CD4-positive, alpha-beta T cell treated with Interleukin-4 for 1 hour (primary cell): ENCODE results near the gene FBXL15.
A peak's percentile ranks its signal among the peaks of the same experiment; 100 is the strongest.

Experiments used
- DNase-seq, 2 donors: peaks; one replicate each; pipeline ENCODE4 v3.0.0-alpha.2; 2020 to 2022

FBXL15 gene

DNA sequence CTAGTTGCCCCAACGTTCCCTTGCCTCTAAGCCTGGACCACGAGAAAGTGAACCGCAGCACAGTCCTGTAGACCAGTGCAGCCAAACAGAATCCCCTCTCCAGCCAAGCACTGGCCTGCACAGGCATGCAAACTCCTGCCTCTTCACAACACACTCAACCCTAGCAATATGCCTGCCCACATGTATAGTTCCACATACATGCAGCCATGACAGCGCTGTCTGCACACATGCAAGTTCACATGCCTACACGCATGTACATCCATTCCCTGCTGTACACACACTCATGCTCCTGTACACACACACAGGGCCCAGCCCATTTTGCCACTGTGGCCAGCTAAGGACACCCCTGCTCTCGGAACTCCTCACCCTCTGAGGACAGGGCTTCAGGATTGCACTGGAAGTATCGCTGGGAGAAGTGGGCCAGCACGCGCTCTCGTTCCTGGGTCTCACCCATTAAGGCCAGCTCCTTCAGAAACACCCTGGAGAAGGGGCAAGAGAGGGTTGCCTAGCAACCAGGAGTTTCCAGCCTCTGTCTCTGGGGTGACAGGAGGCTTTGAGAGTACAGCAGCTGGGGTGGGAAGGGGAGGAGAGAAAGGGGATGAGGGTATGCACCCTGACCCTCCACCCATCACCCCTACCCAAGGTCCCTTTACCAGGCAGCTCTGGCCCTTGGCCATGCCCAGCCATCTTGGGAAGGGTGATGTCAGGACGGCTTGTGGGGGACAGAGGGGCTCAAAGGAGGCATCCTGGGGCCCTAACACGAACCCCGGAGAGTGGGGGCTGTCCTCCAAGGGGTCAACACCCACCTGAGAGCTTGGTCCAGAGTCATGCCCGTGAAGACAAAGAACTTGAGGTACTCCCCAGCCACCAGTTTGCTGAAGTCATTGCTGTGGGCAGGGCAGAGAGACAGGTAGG is 9.0 kb upstream of the FBXL15 start:
- no peak for DNase-seq

DNA sequence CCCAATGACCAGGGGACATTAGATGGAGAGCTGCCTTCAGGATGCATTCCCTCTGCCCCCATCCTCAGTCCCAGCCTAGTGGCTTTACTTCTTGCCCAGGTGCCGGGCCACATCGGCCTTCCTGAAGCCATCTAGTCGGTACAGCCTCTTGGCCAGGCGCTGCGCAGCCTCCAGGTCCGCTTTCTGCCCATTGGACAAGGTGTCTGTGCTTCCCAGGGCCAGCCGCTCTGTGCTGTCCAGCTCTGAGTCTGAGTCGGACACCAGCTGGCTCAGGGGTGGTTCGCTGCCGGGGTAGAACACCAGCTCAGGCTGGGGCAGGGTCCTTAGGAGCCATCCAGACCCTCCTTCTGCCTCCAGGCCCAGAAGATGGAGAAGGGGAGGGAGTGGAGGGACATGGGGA is 8.3 kb upstream of the FBXL15 start:
- no peak for DNase-seq

DNA sequence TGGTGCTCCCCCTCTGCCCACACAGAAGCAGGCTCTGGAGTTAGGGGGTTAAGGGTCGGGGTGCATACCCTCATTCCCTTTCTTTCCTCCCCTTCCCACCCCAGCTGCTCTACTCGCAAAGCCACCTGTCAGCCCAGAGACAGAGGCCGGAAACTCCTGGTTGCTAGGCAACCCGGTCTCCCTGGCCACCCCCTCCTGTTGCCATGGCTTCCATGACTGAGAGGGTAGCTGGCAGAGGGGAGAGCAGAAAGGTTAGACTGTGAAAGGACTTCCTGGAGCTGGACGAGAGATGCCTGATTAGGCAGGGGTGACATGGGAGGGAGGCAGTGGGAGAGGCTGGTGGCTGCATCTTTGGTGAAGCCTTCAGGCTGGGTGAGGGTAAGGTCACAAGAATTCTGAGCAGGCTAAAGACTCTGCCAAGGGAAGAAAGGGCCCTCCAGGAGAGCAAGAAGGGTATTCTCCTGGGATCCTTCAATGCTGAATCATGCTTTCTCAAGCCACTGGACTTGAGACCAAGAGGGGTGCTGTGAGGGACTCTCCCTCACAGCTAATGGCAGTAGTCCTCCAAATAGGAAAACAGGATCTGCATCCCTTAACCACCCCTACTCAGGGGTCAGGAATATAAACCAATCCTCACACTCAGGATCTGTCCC is 7.5 kb upstream of the FBXL15 start:
- peak; percentile 46 to 58 for DNase-seq

DNA sequence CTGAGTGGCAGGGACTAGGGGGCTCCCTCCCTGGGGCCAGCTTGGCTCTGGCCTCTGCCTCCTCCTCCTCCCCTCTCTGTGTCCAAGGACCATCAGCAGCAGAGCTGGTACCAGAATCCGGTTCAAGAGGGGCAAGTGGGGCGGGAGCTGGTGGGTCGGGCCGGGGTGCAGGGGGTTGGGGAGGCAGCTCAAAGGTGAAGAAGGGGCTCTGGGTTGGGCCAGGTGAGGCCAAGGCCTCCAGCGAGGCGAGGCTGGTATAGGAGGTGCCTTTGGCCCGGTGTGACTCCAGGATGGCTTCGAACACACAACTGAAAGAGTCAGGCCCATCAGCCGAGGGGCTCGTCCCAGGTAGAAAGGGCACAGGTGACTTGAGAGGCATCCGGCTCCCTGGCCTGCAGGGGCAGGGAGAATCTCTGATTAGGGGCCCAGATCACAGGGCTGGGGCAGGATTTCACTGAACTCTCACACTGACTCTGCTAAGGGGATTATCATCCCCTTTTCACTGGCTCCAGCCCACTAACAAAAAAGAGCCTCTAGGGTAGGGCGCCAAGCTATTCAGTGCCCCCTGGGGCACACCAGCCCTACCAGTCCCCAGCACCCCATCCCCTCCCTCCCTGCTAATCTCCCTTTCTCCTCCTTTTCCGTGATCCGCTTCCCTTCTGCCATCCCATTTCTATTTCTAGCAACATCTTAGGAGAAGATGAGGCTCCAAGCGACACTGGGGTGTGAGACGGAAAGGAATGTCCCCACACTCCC is 6.7 kb upstream of the FBXL15 start:
- DNase-seq: no peak

DNA sequence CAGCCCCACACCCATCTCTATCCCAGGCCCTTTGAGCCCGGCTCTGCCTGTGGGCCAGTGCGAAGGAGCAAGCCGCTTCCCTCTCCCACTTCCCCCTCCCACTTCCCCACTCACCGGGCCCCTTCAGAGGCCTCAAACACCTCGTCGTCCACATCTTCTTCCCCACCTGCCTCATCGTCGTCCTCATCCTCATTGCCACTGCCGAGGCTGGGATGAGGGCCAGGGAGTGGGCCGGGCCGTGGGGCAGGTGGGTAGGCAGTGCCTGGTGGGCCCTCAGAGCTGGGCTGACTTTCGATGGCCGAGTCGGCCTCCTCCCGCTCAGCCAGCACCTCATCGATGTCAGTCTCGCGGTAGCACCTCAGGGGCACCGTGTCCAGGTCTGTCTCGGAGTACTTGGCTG is 5.9 kb upstream of the FBXL15 start:
- no peak for DNase-seq

DNA sequence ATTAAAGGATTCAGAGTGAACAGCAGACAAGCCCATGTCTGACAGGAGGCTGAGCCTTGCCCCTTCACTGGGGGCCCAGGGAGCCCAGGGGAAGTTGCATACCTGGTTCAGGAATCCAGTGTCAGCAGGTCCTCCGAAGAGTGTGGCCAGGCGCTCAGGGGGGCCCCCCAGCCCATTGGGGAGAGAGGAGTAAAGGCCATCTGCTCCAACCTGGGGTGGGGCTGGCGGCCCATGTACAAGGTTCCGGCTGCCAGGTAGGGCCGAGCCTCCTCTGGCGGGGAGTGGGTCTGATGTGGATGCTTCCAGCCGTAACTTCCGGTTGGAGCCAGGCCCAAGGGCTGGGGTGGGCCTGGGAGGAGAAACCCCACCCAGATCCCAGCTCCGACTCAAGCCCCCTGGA is 4.4 kb upstream of the FBXL15 start:
- DNase-seq: no peak

DNA sequence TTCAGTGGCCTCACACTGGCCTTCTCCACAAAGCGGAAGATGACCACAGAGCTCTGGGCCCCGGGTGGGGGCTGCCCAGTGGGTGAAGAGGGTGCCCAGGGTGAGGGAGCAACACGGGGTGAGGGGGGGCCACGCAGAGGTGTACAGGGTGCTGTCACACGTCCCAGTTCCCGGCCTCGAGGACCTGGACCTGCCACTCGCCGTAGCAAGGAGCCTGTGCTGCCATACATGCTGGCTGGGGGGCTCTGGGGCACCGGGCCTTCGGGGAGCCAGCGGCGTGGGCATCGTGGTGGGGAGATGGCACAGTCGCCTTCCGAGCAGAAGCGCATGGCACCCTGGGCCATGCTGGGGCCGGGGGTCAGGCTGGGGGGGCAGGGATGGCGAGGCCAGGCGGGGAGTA is 3.9 kb upstream of the FBXL15 start:
- no peak for DNase-seq

DNA sequence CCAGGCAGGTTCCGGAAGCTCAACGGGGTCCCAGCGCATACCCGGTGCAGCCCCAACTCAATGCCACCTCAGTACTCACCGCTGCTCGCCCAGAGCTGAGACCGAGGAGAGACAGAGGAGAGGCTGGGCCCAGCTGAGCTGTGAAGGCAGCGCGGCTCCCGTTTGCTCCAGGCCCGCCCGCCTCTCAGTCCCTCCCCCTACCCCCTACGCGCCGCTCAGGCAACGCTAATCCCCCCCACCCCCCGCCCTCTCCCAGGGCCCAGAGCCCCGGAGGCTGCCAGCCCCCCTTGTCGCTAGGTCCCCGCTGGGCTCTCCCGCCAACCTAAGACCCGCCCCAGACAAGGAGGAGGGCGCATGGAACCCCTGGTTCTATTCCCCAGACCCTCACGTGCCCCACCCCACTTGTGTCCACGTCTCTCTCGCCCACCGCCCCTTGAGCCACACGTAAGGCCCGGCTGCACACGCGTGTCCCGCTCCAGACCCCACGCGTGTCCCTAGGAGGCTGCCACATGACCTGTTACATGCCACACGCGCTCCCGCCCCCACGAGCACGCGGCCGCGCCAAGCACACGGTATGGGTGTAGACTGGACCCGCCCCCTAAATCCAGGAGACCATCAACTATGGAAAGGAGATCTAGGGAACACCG is 1.9 kb upstream of the FBXL15 start, which contains the start of gene PSD:
Gene PSD, minus strand, starts transcription at position 164 of the 647 bp plus-strand sequence. CDS start 1,747 bp downstream, outside the sequence.
- no peak for DNase-seq

DNA sequence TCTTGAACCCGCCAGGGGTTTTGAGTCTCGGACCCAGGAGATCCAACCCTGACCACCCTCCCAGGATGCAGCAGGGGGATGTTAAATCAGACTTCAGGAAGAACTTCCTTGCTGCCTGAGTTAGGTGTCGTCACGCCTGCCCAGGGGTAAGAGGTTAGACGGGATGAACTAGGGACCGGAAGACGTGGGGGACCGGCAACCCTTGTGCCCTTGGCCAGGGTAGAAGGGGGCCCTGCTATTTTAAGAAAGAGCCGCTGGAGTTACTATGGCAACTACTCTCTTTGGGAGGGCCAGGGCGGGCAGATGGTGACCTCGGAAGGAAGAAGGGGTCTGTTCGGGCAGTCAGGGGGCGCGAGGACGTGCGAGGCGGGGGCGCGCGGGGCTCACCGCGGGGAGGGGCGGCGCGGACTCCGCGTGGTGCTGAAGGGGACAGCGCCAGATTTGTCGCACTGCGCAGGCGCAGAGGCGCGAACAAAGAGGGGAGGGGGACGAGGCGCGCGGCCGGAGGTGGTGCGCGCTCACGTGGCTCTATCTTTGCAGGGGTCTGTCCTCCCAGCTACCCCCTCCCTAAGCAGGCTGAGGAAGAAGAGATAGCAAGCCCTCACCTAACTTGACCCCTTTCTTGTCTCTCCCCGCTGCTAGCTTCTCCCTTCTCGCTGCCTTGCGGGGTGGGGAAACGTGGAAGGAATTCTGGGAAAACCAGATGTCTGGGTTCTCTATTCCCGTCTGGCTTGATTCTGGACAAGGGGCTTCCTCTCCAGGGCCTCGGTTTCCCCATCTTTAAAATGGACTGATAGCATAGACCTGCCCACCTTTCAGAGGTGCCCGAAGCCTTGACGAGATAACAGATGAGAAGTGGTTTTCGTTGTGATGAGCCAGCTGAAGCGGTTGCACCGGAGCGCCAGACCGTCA is 1.1 kb upstream of the FBXL15 start:
- peak; percentile 58 to 69 for DNase-seq

DNA sequence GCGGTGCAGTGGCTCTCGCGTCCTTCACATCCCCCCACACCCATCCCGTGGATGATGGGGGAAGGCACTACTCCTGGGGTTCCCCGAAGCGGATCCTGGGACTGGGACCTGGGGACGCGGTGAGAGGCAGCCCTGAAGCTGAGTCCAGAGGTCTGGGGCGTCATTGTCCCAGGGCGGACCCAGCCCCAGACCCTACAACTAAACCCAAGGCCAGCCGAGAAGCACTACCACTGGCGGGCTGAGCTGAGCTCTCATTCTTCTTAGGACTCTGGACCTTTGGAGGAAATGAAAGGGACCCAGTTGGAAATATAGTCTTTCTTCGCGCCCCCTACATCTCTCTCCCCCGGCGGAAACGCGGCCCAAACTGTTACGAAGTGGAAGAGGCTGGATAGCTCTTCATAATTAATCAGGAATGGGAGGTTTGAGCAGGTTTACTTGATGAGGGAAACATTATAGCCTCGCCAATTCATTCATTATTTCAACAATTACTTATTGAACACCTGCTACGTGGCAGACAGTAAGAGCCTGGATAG is 389 bp upstream of the FBXL15 start:
- DNase-seq: no peak

DNA sequence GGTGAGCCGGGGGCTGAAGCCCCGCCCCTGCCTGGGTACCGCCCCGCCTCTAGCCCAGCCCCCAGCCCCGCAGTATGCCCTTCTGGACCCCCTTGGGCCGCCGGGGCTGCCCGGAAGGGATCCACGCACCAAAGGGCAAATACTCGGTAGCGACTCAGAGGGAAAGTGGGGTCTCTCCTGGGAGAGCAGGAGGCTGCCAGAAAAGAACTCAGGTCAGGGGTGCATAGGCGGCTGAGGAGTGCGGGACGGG is 796 bp downstream of the FBXL15 start:
- DNase-seq: no peak

DNA sequence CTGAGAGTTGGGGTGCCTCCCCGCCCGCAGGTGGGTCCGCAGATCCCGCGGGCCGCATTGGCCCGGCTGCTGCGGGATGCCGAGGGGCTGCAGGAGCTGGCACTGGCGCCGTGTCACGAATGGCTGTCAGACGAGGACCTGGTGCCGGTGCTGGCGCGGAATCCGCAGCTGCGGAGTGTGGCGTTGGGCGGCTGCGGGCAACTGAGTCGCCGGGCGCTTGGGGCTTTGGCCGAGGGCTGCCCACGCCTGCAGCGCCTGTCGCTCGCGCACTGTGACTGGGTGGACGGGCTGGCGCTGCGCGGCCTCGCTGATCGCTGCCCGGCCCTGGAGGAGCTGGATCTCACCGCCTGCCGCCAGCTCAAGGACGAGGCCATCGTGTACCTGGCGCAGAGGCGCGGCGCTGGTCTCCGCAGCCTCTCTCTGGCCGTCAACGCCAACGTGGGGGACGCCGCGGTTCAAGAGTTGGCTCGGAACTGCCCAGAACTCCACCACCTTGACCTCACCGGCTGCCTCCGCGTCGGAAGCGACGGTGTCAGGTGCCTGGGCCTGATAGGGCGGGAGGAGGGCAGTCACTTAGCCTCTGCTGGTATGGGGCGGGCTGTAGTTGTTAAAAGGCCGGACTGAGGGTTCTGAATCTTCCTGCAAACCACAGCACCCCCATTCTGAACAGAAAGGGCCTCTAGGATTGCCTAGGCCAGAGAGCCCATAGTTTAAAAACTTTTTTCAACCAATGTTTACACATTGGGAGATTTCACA is 1.3 kb downstream of the FBXL15 start:
- peak in 1 of 2 donors; percentile 26 for DNase-seq

DNA sequence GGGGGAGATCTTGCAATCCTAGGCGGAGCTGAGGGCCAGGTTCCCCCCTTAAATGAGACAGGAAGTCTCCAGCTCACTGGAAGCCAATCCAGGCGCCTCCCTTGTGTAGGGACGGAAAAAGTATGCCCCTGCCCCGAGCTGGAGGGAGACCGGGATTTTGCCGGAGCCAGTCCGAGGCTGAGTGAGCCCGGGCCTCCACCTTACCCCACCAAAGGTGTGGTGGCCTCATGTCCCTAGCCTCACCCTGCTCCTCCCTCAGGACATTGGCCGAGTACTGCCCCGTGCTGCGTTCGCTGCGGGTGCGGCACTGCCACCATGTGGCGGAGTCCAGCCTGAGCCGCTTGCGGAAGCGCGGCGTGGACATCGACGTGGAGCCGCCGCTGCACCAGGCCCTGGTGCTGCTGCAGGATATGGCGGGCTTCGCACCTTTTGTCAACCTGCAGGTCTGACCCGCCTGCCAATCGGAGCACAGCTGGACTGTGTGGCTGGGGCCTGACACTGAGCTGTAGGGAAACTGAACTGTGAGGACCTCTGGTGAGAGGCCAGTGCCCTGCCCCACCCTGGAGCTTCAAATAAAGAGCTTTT is 2.0 kb downstream of the FBXL15 start:
- DNase-seq: peak; percentile 54 to 67

DNA sequence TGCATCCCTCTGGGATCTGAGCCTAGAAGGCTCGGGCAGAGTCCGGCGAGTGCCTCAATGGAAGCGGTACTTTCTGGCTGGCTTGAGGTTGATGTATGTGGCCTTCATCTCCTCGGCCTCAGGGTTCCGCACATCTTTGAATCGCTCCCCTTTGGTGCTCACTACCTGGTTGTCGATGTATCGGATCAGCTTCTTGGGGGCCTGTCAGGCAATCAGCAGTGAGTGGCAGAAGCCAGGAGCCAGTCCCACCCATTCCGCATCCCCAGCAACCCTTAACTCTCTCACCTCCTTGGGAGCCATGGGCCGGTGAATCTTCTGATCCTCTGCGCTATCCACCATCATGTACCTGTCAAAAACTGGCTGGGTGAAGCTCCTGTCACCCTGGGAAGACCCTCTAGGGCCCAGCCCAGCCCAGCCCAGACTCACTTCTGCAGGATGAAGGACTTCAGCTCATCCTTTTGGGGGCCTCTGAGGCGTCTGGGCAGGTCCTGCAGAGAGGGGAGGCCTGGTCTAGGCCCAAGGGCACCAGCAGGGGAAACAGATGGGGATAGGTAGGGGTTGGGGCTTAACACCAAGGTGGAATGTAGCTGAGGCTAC is 2.8 kb downstream of the FBXL15 start:
- no peak for DNase-seq

DNA sequence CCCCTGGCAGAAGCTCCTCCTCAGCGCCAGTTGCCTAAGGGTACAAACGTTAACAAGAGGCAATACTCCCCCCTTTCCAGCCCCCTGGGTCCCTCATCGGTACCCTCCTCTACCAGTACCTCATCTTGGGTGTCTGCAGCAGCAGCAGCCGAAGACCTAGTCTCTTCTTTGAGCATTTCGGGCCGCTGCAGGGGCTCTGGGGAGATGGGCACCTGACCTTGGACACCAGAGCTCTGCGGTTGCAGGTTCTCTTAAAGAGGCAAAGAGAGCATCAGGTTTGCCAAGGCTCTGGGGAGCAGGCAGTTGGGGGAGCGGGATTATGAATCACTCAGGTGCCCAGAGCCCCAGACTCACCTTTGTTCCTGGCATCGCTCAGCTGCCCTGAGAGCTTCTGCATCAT is 3.5 kb downstream of the FBXL15 start:
- no peak for DNase-seq

DNA sequence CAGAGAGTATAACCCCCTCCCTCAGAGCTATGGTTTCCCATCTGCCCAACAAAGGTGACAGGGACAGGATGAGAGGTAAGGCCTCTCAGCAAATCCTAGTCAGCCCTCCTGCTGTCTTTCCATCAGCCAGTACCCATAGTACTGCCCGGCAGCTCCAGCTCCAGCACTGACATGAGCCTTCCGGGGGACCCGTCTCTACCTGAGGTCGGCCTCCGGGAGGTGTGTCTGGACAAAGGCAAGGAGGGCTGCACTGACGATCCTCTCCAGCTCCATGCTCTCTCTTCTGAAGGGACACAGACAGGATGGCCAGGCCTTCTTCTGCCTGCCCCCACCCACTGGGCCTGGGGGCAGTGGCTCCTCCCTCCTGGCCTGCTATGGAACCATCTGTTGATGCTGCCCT is 4.3 kb downstream of the FBXL15 start:
- DNase-seq: no peak

DNA sequence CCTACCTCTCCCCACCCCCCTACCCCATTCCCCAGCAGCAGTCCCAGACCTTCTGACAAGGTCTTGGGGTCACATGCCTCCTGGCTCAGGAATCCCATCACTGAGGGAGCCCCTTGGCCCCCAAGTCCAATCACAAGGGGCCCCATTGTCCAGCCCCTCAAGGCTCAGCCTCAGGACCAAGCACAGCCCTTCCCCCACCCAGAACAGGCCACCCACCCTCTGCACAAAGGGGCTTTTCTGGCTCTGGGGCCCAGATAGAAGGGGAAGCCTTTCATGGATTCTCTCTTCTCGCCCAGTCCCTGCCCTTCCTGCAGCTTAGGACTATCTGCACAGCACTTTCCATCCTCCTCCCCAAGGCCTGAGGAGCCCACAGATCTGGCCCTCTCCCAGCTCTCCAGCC is 4.8 kb downstream of the FBXL15 start:
- no peak for DNase-seq

DNA sequence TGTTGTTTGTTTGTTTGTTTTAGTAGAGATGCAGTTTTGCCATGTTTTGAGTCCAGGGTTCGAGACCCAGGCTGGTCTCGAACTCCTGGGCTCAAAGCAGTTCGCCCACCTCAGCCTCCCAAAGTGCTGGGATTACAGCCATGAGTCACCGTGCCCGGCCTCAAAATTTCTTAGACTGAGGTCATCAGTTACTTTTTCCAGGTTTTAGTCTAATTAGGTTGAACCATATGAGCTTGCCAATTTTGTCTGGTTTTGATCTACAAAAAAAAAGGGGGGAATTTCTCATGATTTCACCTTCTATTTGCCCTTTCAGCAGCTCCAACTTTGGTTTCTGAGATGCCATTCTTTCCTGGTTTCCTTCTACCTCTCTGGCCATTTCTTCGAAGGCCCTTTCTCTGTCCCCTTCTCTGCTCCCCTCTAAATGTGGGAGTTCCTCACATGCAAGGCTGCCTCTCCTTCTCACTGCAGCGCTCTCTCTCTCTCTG is 6.2 kb downstream of the FBXL15 start:
- DNase-seq: no peak

DNA sequence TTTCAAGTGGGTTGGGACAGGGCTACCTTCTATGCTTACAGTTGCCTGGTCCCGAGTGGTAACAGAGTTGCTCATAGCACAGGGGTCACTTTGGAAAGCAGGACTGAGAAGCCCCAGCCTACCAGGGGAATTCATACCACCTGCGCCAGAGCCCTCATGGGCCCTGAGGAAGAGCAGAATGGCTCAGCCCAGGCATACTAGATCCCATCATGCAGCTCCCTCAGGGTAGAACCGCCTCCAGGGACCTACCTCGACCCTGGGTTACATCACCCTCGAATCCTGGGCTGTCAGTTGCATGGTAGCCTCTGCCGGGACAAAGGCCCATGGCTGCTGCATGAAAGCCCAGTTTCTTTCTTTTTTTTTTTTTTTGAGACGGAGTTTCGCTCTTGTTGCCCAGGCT is 8.8 kb downstream of the FBXL15 start:
- DNase-seq: no peak

DNA sequence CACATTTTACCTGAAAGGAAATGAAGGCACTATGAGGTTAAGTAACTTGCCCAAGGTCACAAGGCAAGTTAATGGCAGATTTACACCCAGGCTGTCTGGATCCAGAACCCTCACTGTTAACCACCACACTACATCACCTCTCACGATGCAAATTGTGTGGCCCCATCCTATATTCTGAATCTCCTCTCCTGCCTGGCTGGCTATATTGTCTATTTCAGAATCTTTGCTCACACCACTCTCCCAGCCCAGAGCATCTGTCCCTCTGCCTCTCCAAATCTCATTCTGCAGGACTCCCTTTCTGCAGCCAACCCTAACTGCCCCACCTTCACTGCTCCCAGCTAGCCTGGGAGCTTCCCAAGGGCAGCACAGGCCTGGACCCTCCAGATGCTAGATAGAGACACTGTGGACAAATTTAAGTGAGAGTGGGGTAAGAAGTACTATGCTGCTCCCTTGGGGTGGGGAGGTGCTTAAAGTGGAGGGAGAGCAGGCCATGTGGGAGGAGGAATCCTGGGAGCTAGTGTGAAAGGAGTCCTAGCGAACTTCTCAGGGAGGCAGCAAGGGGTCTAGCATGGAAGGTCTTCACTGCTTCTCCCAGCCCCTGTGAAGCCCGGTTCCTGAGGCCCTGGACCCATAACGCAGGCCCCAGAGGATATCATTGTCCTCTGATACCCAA is 11.0 kb downstream of the FBXL15 start:
- DNase-seq: no peak
